Activated T-cell treated with anti-CD3 and anti-CD28 coated beads, Interleukin-2, amount 50 U/mL, for 4 hours (primary cell): Measurements from ENCODE around the gene TRIM50. TPM values are rescaled to one million over a fixed set of nuclear protein-coding genes. Genes with fewer than 3 reads are reported as not detected.
"Not testable (repeated sequence)": the region's sequence is repeated elsewhere in the genome, so short reads cannot be mapped to it uniquely, and the experiment has no call there.

Experiments used
- ATAC-seq, 2 donors: fragments of 200-7000 bp; cut with Tn5 transposase; one replicate each; pipeline ENCODE4 v1.10.0; 2021
- DNase-seq: peaks from one replicate; pipeline ENCODE4 v3.0.0-alpha.2; 2020
- H3K27me3 Mint-ChIP-seq: one replicate; pipeline ENCODE4 v1.8.0; 2021; ENCODE audit warnings: low read depth, mixed read lengths
- H3K36me3 Mint-ChIP-seq: one replicate; pipeline ENCODE4 v1.8.0; 2022; ENCODE audit warnings: mixed read lengths; ENCODE audit not compliant: insufficient read depth
- H3K4me1 Mint-ChIP-seq: one replicate; pipeline ENCODE4 v1.8.0; 2021; ENCODE audit warnings: low read depth, mixed read lengths
- H3K4me3 Mint-ChIP-seq: one replicate; pipeline ENCODE4 v1.8.0; 2021; ENCODE audit warnings: mild to moderate bottlenecking, moderate library complexity, mixed read lengths
- H3K9me3 Mint-ChIP-seq: one replicate; pipeline ENCODE4 v1.8.0; 2021; ENCODE audit warnings: mixed read lengths
- total RNA-seq, 3 donors: library from RNA; stranded (reverse); gene quantifications; one replicate each; pipeline ENCODE4 v1.2.1, GENCODE V29; 2021

Gene TRIM50
- total RNA-seq, result not detected

DNA sequence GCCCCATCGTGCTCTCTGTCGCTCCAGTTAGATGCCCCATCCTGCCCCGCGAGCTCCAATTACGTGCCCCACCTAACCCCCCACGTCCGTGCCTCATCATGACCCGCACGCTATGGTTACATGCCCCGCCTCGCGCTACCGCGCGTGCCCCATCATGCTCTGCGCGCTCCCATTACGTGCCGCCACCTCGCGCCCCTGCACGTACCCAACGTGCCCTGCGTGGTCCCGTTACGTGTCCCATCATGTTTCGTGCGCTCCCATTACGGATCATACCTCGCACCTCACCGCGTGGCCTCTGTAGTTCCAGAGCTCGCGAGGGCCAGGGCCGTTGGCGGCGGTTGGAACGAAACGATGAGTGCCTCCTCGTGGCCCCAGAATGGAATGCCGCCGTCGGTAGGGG, at the start of gene TRIM50, which contains the start of gene FKBP6:
TSS of gene TRIM50 (minus strand) at position 161 of the 400 bp plus-strand sequence. CDS start 3,295 bp downstream, outside the sequence.
TSS of gene FKBP6 (plus strand) at position 240 of the 400 bp plus-strand sequence. CDS start 268 bp downstream, outside the sequence.
- not testable (repeated sequence) for H3K36me3 Mint-ChIP-seq, DNase-seq, H3K4me3 Mint-ChIP-seq, ATAC-seq, H3K9me3 Mint-ChIP-seq, H3K27me3 Mint-ChIP-seq
- H3K4me1 Mint-ChIP-seq, result peaks cover 10% of the 10 kb centered on the region

DNA sequence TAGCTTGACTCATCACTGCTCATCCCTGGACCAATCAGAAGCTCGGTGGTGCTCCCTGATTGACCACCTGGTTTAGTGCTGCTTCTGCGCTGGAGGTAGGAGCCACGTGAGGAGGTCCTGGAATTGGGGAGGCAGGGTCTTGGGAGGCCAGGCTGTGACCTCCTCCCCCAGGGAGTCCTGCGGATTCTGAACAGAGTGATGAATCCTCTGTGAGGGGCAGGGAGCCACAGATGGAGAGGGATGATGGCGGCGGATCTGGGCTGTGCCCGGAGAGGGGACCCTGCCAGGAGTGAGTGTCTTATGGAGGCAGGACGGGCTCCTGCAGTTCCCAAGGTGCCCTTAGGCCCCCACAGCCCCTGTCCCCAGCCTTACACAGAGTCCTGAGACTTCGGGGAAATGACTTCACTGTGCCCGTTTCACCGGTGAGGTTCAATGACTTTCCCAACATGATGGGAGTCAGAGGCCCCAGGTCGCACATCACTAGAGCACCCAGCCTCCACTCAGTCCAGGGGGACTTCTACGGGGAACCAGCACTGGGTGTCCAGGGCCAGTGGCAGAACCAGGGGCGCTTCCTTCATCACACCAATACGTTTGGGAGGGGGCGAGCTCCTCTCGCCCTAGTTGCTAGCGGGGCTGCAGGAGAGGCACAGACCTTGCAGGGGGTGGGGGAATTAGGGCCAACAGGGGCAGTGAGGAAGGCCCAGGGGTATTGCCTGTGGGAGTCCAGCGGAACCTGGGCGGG, 49.0 kb upstream of the TRIM50 start:
- ATAC-seq, result no peak
- DNase-seq, result no peak
- H3K4me3 Mint-ChIP-seq, result no peak overlapping the region
- peaks cover 40% of the 10 kb centered on the region for H3K27me3 Mint-ChIP-seq
- H3K4me1 Mint-ChIP-seq, result peaks cover 2% of the 10 kb centered on the region
- H3K36me3 Mint-ChIP-seq, result no peaks in the 10 kb centered on the region
- H3K9me3 Mint-ChIP-seq, result no peaks in the 10 kb centered on the region

DNA sequence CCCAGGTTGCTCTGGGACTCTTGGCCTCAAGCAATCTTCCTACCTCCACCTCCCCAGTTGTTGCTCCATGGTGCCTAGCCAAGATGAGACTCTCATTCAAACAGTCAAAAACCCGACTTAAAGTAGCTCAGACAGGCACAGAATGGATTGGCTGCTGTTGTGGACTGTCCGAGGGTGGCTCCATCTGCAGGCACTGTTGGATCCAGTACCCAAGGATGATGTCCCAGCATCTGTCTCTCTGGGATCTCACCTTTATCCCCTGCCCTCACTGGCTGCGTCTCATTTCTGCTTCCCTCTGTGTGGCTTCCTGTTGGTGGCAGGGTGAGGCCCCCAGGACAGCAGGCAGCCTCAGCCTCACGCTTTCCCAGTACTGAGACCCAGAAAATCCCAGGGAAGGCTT, 48.4 kb upstream of the TRIM50 start:
- not testable (repeated sequence) for DNase-seq, H3K4me3 Mint-ChIP-seq, H3K9me3 Mint-ChIP-seq, ATAC-seq, H3K4me1 Mint-ChIP-seq, H3K36me3 Mint-ChIP-seq
- H3K27me3 Mint-ChIP-seq, result peaks cover 37% of the 10 kb centered on the region

DNA sequence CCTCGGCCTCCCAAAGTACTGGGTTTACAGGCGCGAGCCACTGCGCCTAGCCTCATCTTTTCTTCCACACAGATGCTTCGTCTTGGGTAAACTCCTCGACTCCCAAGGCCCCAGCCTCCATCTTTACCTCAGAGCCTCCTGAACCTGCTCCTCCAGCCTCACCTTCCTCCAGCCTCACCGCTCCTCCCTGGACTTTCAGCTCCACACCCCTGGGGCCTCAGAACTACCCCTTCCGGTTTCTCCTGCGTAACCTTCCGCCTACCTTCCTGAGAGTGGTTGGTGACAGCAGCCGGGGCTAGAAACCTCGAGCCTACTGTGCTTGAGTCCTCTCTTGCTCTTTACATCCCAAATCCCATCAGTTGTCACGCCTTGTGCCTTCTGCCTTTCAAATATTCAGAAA, 45.9 kb upstream of the TRIM50 start:
- H3K4me1 Mint-ChIP-seq, result peaks cover 2% of the 10 kb centered on the region
- H3K9me3 Mint-ChIP-seq, result no peaks in the 10 kb centered on the region
- no peak overlapping the region for H3K4me3 Mint-ChIP-seq
- H3K27me3 Mint-ChIP-seq, result peaks cover 28% of the 10 kb centered on the region
- ATAC-seq (no peak), DNase-seq (no peak)
- no peaks in the 10 kb centered on the region for H3K36me3 Mint-ChIP-seq

DNA sequence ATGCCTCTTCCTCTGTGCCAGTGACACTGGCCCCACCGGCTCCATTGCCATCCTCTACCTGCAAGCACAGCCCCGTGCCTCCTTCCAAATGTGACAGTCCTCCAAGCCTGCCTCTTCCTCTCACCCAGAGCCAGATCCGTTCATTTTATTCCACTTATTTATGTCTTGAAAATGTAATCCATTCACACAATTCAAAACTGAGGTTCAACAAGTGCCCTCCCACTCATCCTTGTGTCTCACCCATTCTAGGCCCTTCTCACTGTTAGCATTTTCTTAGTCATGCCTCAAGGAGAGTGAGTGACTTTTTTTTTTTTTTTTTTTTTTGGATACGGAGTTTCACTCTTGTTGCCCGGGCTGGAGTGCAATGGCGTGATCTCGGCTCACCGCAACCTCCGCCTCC, 41.7 kb upstream of the TRIM50 start:
- ATAC-seq (no peak), DNase-seq (no peak)
- Mint-ChIP-seq H3K9me3 (no peaks in the 10 kb centered on the region), H3K36me3 (no peaks in the 10 kb centered on the region), H3K4me1 (no peaks in the 10 kb centered on the region), H3K4me3 (no peak overlapping the region), H3K27me3 (peaks cover 5% of the 10 kb centered on the region)

DNA sequence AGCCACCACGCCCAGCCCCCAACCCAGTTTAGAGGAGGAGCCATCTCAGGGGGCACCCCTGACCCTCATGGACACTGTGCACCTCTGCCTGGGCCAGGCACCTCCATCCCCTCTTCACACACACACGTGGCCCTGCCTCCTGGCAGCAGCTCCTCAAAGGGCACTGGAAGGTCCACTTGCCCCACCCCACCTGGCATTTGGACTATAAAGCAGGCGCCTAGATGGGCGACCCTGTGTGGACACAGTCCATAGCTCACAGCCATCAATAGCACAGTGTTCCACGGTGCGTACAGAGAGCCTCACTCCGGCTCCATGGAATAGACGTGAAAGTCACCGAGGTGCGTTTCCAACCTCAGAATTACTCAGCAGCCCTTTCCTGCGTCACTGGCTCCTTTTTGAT, 41.1 kb upstream of the TRIM50 start:
- Mint-ChIP-seq H3K27me3 (peaks cover 3% of the 10 kb centered on the region), H3K4me3 (no peak overlapping the region), H3K36me3 (no peaks in the 10 kb centered on the region), H3K4me1 (no peaks in the 10 kb centered on the region), H3K9me3 (no peaks in the 10 kb centered on the region)
- ATAC-seq, result no peak
- no peak for DNase-seq

DNA sequence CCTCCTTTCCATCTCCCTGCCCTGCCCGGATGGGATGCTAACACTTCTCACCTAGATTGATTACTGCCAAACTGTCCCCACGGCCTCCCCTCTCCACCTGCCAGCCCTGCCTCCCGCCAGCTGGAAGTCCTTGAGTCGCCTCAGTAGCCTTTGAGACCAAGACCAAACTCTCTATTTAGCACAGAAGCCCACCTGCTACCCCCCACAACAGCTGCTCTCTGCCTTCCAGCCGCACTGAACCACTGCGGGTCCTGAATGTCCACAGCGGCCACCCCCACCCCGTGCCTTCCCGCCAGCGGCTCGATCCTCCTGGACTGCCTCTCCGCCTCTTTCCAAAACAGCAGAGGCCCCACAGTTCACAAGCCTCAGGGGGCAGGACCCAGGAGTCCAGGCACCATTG, 39.1 kb upstream of the TRIM50 start:
- DNase-seq (no peak), ATAC-seq (no peak)
- Mint-ChIP-seq H3K4me1 (no peaks in the 10 kb centered on the region), H3K4me3 (no peak overlapping the region), H3K27me3 (peaks cover 7% of the 10 kb centered on the region), H3K9me3 (no peaks in the 10 kb centered on the region), H3K36me3 (no peaks in the 10 kb centered on the region)

DNA sequence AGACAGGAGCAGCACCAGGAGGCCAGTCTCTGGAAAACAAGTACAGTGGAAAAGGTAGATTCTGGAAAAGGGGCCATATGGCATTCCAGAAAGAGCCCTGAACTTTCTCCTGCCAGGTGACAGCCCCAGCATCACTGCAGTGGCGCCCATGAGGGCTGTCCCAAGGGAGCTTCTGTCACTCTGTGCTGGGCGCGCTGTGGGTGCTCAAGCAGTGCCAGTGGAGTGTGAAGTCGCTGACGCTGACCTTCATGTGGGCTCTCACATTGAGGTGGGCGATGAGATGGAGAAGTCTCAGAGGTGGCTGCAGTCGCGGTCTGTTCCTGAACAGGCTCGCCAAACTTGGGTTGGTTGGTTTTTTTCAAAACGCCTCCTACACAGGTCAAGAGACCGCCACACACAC, 38.2 kb upstream of the TRIM50 start:
- ATAC-seq (no peak), DNase-seq (no peak)
- no peaks in the 10 kb centered on the region for H3K9me3 Mint-ChIP-seq
- H3K36me3 Mint-ChIP-seq, result no peaks in the 10 kb centered on the region
- H3K4me1 Mint-ChIP-seq, result no peaks in the 10 kb centered on the region
- H3K4me3 Mint-ChIP-seq, result no peak overlapping the region
- H3K27me3 Mint-ChIP-seq, result peaks cover 7% of the 10 kb centered on the region

DNA sequence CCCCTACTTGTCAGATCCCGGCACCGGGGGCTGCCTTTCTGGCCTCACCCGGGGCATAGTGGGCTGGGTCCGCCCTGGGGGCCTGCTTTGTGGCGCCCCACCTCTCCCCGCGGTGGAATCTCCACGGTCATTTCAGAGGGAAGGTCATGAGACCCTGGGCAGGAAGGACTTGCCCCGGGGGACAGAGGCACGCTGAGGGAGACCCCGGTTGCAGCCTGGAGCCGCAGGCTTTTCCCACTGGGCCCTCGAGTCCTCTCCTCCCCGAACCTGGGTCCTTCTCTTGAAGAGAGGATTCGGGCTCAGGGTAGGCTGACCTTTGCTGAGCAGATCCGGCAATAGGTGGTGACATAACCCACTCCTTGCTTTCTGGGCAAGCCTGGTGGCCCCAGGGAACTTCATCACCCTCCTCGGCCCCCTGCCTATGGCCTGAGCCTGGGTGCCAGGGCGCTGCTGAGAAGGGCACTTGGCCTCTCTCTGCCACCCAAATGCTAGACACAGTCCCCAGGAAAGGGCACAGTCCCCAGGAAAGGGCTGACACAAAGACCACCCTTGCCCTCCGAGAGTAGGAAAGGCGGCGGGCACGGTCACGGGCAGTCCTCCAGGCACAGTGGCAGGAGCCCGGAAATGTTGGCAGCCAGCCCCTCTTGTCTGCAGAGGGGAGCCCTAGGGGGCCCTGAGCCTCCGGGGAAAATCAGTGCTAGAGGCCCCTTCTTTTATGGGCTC, 36.3 kb upstream of the TRIM50 start:
- Mint-ChIP-seq H3K9me3 (no peaks in the 10 kb centered on the region), H3K36me3 (no peaks in the 10 kb centered on the region), H3K4me1 (no peaks in the 10 kb centered on the region), H3K27me3 (peaks cover 20% of the 10 kb centered on the region), H3K4me3 (no peak overlapping the region)
- no peak for DNase-seq
- no peak for ATAC-seq

DNA sequence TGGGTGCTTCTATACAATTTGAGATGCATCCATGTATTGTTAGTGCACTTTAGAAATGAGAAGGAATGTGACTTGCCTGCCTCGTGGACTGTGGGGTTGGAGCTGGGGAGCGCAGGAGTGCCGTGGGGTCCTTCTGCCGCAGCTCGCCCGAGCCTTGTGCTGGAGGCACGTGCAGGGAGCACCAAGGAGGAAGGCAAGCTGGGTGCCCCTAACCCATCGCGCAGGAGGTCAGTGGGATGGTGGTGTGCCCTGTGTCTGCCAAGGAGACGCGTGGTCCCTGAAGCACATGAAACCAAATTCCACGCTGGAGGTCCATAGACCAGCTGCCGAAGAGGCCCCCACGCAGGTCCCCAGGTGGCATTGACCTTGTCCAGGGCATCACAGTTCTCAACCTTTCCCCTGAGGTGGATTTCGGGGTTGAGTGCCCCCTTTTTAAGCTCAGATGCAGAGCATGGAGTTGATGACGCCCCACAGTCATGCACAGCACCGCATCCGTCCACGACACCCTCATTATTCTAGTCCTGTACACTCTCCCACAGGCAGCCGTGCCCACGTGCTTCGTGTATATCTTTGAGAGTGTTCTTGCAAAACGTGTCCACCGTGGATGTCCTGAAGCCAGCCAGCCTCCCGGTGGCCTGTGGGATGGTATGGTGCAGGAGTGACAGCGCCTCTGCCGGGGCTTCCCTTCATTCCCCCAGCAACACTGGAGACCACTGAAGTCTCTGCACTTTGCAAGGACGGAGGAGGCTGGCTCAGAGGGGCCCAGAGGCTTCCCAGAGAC, 35.5 kb upstream of the TRIM50 start:
- no peaks in the 10 kb centered on the region for H3K9me3 Mint-ChIP-seq
- H3K36me3 Mint-ChIP-seq, result no peaks in the 10 kb centered on the region
- no peaks in the 10 kb centered on the region for H3K4me1 Mint-ChIP-seq
- DNase-seq (no peak), ATAC-seq (no peak)
- H3K27me3 Mint-ChIP-seq, result peaks cover 20% of the 10 kb centered on the region
- H3K4me3 Mint-ChIP-seq, result no peak overlapping the region

DNA sequence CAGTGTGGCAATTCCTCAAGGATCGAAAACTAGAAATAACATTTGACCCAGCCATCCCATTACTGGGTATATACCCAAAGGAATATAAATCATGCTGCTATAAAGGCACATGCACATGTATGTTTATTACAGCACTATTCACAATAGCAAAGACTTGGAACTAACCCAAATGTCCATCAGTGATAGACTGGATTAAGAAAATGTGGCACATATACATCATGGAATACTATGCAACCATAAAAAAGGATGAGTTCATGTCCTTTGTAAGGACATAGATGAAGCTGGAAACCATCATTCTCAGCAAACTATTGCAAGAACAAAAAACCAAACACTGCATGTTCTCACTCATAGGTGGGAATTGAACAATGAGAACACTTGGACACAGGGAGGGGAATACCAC, 32.7 kb upstream of the TRIM50 start:
- ATAC-seq, H3K4me1 Mint-ChIP-seq, H3K9me3 Mint-ChIP-seq, DNase-seq, H3K36me3 Mint-ChIP-seq, H3K4me3 Mint-ChIP-seq: not testable (repeated sequence)
- H3K27me3 Mint-ChIP-seq, result peaks cover 21% of the 10 kb centered on the region

DNA sequence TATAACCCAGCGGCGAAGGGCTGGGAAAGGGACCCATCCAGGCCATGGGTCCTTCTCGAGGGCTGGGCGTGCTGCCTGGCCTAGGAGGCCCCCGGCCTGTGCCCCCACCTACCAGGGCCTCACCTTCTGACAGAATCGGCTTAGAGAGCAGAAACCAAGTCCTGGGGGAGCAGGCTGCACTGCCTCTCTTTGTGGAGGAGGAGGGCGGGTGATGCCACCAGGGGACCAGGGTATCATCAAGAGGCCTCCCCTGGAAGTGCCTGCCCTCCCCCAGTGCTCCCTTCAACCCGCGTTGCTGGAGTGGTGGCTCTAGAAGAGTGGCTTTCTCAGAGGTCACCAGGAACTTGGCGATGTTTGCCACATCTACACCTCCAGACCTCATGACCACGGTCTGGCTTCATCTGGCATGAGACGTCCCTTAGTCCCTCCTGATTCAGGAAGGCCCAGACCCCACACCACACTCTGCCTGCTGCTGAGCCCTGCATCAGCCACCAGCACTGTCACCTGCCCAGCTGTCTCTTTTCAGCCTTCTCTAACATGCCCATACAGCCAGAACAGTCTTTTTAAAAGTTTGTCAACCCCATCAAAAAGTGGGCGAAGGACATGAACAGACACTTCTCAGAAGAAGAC, 32.0 kb upstream of the TRIM50 start:
- ATAC-seq (no peak), DNase-seq (no peak)
- Mint-ChIP-seq H3K27me3 (peaks cover 21% of the 10 kb centered on the region), H3K36me3 (no peaks in the 10 kb centered on the region), H3K4me1 (peaks cover 3% of the 10 kb centered on the region), H3K9me3 (no peaks in the 10 kb centered on the region), H3K4me3 (no peak overlapping the region)

DNA sequence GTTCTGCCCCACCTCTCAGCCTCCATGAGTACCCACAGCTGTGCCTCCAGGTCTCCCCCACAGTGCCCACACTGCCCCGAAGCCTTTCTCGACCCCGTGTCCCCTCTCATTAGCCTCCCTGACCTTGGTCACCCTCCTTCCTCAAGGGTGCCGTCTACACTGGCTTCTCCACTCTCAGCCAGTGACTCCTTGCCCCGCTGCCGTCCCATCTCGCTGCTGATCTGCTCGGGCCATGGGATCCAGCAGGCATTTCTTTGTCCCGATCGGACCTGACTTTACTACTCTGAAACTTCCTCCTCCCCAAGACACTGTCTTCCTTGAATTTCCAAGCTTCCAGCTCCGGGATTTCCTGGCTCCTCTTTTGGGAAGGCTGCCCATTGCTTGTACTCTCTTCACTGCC, 31.4 kb upstream of the TRIM50 start:
- Mint-ChIP-seq H3K36me3 (no peaks in the 10 kb centered on the region), H3K27me3 (peaks cover 21% of the 10 kb centered on the region), H3K4me1 (peaks cover 3% of the 10 kb centered on the region), H3K4me3 (no peak overlapping the region), H3K9me3 (no peaks in the 10 kb centered on the region)
- no peak for ATAC-seq
- no peak for DNase-seq

DNA sequence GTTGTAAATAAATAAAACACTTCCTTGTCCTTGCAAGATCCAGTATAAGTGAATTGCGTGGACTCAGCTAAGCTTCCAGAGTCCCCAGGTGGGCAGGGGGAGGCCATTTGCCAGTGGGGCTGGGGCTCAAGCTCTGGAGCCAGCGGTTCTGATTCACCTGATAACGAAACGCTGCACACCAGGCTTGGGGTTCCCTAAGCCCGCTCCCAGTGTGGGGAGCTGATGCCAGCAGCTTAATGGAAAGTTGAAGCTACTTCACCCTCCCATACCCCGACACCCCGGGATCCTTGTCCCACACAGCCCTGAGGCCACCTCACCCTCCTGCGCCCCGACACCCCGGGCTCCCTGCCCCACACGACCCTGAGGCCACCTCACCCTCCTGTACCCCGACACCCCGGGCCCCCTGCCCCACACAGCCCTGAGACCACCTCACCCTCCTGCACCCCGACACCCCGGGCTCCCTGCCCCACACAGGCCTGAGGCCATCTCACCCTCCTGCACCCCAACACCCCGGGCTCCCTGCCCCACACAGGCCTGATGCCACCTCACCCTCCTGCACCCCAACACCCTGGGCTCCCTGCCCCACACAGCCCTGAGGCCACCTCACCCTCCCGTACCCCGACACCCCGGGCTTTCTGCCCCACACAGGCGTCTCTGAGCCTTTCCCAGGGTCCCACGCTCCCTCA, 30.9 kb upstream of the TRIM50 start:
- no peaks in the 10 kb centered on the region for H3K36me3 Mint-ChIP-seq
- peaks cover 21% of the 10 kb centered on the region for H3K27me3 Mint-ChIP-seq
- DNase-seq, result no peak
- H3K4me3 Mint-ChIP-seq, result no peak overlapping the region
- peaks cover 3% of the 10 kb centered on the region for H3K4me1 Mint-ChIP-seq
- H3K9me3 Mint-ChIP-seq, result no peaks in the 10 kb centered on the region
- no peak for ATAC-seq
